K562 (cell line): ENCODE measurements around the gene UBE2Q1. TPM values are rescaled to one million over a fixed set of nuclear protein-coding genes. Genes with fewer than 3 reads are reported as not detected.

Experiments used
- ATF6 ChIP-seq: sonication (generic); formaldehyde crosslinking; IDR thresholded peaks from 2 replicates; pipeline ENCODE4 v1.4.0; 2020; ENCODE audit warnings: mild to moderate bottlenecking, missing genetic modification reagents
- CBX3 ChIP-seq, 2 experiments: IDR thresholded peaks; 1 replicate in 1 of 2; 2 replicates in 1 of 2; pipeline ENCODE4 v1.6.1; 2012; ENCODE audit warnings: inconsistent platforms in 2 of 2, low read length in 2 of 2, borderline replicate concordance in 1 of 2, control low read depth in 1 of 2
- CREBBP ChIP-seq: IDR thresholded peaks from one replicate; pipeline ENCODE4 v1.6.1; 2012; ENCODE audit warnings: low read depth, mild to moderate bottlenecking, control low read depth, inconsistent platforms, low read length
- E2F4 ChIP-seq: sonication (generic); formaldehyde crosslinking; IDR thresholded peaks from 2 replicates; pipeline ENCODE4 v1.8.0; 2022; ENCODE audit warnings: mild to moderate bottlenecking, low read depth, missing genetic modification reagents
- E2F5 ChIP-seq: sonication (generic); formaldehyde crosslinking; IDR thresholded peaks from 2 replicates; pipeline ENCODE4 v1.8.0; 2022; ENCODE audit warnings: mild to moderate bottlenecking, missing genetic modification reagents
- ETS1 ChIP-seq: conservative IDR thresholded peaks from 2 replicates; pipeline ENCODE4 v1.6.1; 2011; ENCODE audit warnings: low read depth, mild to moderate bottlenecking, low read length; ENCODE audit not compliant: control insufficient read depth
- MAX ChIP-seq: sonication (generic); formaldehyde crosslinking; IDR thresholded peaks from 2 replicates; pipeline ENCODE4 v1.9.0; 2022; ENCODE audit warnings: mild to moderate bottlenecking, missing genetic modification reagents
- NR2C2 ChIP-seq, 2 experiments: fragments of 200-800 bp in 1 of 2; sonication (Bioruptor generic) in 1 of 2; sonication (generic) in 1 of 2; formaldehyde crosslinking in 1 of 2; IDR thresholded peaks; 2 replicates each; pipeline versions ENCODE4 v1.6.1 to v1.8.0; 2016 to 2022; ENCODE audit warnings: mild to moderate bottlenecking in 1 of 2, missing compliant biosample characterization in 1 of 2, missing genetic modification characterization in 1 of 2, missing genetic modification reagents in 1 of 2
- RB1 ChIP-seq: fragments of 450-650 bp; IDR thresholded peaks from 2 replicates; pipeline ENCODE4 v1.6.1; 2017; ENCODE audit warnings: low read depth, mild to moderate bottlenecking
- SAFB ChIP-seq: fragments of 200-400 bp; formaldehyde crosslinking; IDR thresholded peaks from 2 replicates; pipeline ENCODE4 v1.6.1; 2017; ENCODE audit warnings: low read depth, low read length, borderline replicate concordance
- SMC3 ChIP-seq: conservative IDR thresholded peaks from 2 replicates; pipeline ENCODE4 v1.6.1; 2011; ENCODE audit warnings: low read depth, low read length, improper control_type of control experiment; ENCODE audit not compliant: insufficient read depth
- ZNF24 ChIP-seq: fragments of 450-650 bp; IDR thresholded peaks from 2 replicates; pipeline ENCODE4 v1.6.1; 2016
- ZNF280A ChIP-seq: fragments of 450-650 bp; IDR thresholded peaks from 2 replicates; pipeline ENCODE4 v1.6.1; 2018; ENCODE audit warnings: mild to moderate bottlenecking, low read depth; ENCODE audit not compliant: partially characterized antibody
- polyA plus RNA-seq, 8 experiments: library from polyadenylated mRNA; depleted of rRNA in 4 of 8; stranded (reverse) in 5 of 8; unstranded in 3 of 8; fragments of >200 nt; fragmentation: Nextera tagmentation in 2 of 8; fragmentation: Illumina TruSeq in 1 of 8; extraction: Ambion mirVana in 2 of 8; extraction: Trizol in 1 of 8; gene quantifications; 2 replicates each; pipeline versions ENCODE4 v1.2.1 to v1.2.3, GENCODE V29; 2011 to 2014; ENCODE audit warnings: inconsistent platforms in 1 of 8, missing spikeins in 1 of 8
- total RNA-seq, 7 experiments: library from RNA; depleted of rRNA in 6 of 7; stranded (reverse); fragments of >200 nt in 6 of 7; fragmentation: Illumina TruSeq in 2 of 7; extraction: Trizol in 2 of 7; gene quantifications; 2 replicates each; pipeline versions ENCODE4 v1.2.1 to v1.2.3, GENCODE V29; 2011 to 2021; ENCODE audit warnings: low replicate concordance in 1 of 7
- TF ChIP-seq, protein P1 (sequence below): fragments of 250-450 bp; sonication (Bioruptor Pico); IDR thresholded peaks from 2 replicates; pipeline ENCODE4 v1.5.0; 2021
- TF ChIP-seq, protein P2 (sequence below): sonication (generic); formaldehyde crosslinking; IDR thresholded peaks from 2 replicates; pipeline ENCODE4 v1.8.1; 2023; ENCODE audit warnings: mild to moderate bottlenecking, missing genetic modification reagents

Gene UBE2Q1
- total and polyA plus RNA-seq, 9 of the 15 experiments (the other 6 are each of a cell fraction or from before 2014, with no cell fraction given): 8.0 to 58.8 (median 27.6) TPM

GRCh38 chr1:154567386-154568156, 9.1 kb upstream of the UBE2Q1 start, which contains the start of gene CHRNB2 (continued):
- TF ChIP-seq SMC3: 0 out of 2 replicates have a peak, but pooled peaks have one; percentile 9
- 0 out of 2 replicates have a peak, but pooled peaks have one; percentile 65 for TF ChIP-seq ETS1
- peak; percentile 46; the same call in 1 of the 2 replicates for TF ChIP-seq ATF6 (CRISPR knock-in tag)
- peak; percentile 65; the same call in 1 of the 2 replicates for TF ChIP-seq E2F4 (CRISPR knock-in tag)
- peak; percentile 67 for TF ChIP-seq NR2C2 (CRISPR knock-in tag; IDR thresholded peaks at IDR 0.05)
- no peak for TF ChIP-seq NR2C2 (tag; IDR thresholded peaks at IDR 0.05)
- no peak for TF ChIP-seq CBX3 (IDR thresholded peaks at IDR 0.05; ENCODE audit: borderline replicate concordance in 1 of 2, low read length in 2 of 2)
- TF ChIP-seq CREBBP: no peak
- no peak for TF ChIP-seq SAFB
- TF ChIP-seq MAX (CRISPR knock-in tag): peak; percentile 72
- TF ChIP-seq, protein P1, sequence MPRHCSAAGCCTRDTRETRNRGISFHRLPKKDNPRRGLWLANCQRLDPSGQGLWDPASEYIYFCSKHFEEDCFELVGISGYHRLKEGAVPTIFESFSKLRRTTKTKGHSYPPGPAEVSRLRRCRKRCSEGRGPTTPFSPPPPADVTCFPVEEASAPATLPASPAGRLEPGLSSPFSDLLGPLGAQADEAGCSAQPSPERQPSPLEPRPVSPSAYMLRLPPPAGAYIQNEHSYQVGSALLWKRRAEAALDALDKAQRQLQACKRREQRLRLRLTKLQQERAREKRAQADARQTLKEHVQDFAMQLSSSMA (CRISPR knock-in tag): no peak
- TF ChIP-seq, protein P2, sequence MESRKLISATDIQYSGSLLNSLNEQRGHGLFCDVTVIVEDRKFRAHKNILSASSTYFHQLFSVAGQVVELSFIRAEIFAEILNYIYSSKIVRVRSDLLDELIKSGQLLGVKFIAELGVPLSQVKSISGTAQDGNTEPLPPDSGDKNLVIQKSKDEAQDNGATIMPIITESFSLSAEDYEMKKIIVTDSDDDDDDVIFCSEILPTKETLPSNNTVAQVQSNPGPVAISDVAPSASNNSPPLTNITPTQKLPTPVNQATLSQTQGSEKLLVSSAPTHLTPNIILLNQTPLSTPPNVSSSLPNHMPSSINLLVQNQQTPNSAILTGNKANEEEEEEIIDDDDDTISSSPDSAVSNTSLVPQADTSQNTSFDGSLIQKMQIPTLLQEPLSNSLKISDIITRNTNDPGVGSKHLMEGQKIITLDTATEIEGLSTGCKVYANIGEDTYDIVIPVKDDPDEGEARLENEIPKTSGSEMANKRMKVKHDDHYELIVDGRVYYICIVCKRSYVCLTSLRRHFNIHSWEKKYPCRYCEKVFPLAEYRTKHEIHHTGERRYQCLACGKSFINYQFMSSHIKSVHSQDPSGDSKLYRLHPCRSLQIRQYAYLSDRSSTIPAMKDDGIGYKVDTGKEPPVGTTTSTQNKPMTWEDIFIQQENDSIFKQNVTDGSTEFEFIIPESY (CRISPR knock-in tag): peak; percentile 71
- TF ChIP-seq E2F5 (CRISPR knock-in tag): no peak; the same call in 1 of the 2 replicates
- TF ChIP-seq ZNF24: no peak
- TF ChIP-seq ZNF280A: no peak
- TF ChIP-seq RB1: peak; percentile 93
